Measurements from ENCODE around the gene PLXNC1.

PLXNC1 gene

GRCh38 chr12:94123127-94123526 is 25.2 kb upstream of the PLXNC1 start:
- Histone ChIP-seq H3K9me3 (no peaks in the 10 kb centered on the region), H3K4me3 (ENCODE audit: low read depth in 1 of 2, low read length in 1 of 2) (peak overlapping the region; percentile 4 to 50), H3K27me3 (no peaks in the 10 kb centered on the region), H3K4me1 (ENCODE audit: control insufficient read depth in 1 of 2, insufficient read depth in 1 of 2, low read depth in 1 of 2, low read length in 1 of 2) (peaks cover 66 to 69% of the 10 kb centered on the region in 2 experiments), H3K27ac (peak overlapping the region; percentile 91), H3K36me3 (no peaks in the 10 kb centered on the region)
- no peak for TF ChIP-seq CTCF (IDR thresholded peaks at IDR 0.05)

- H3K9me3 ChIP-seq = no peaks in the 10 kb centered on the region
- TF ChIP-seq CTCF (IDR thresholded peaks at IDR 0.05) = no peak
- H3K4me3 ChIP-seq (ENCODE audit: low read depth in 1 of 2, low read length in 1 of 2) = peak overlapping the region; percentile 22 to 50
- H3K36me3 ChIP-seq = no peaks in the 10 kb centered on the region
- H3K4me1 ChIP-seq (ENCODE audit: control insufficient read depth in 1 of 2, insufficient read depth in 1 of 2, low read depth in 1 of 2, low read length in 1 of 2) = peaks cover 80 to 82% of the 10 kb centered on the region in 2 experiments
- peak overlapping the region; percentile 91 for H3K27ac ChIP-seq
- H3K27me3 ChIP-seq = no peaks in the 10 kb centered on the region
These were observed 22.3 kb upstream of the PLXNC1 start for GRCh38 chr12:94126067-94126466.

- no peaks in the 10 kb centered on the region for H3K9me3 ChIP-seq
- H3K27ac ChIP-seq = peak overlapping the region; percentile 91
- H3K4me3 ChIP-seq (ENCODE audit: low read depth in 1 of 2, low read length in 1 of 2) = peak overlapping the region in 1 of 2 experiments; percentile 50
- no peaks in the 10 kb centered on the region for H3K36me3 ChIP-seq
- peaks cover 69 to 76% of the 10 kb centered on the region in 2 experiments for H3K4me1 ChIP-seq (ENCODE audit: control insufficient read depth in 1 of 2, insufficient read depth in 1 of 2, low read depth in 1 of 2, low read length in 1 of 2)
- TF ChIP-seq CTCF (IDR thresholded peaks at IDR 0.05) = no peak
- no peaks in the 10 kb centered on the region for H3K27me3 ChIP-seq
These were observed 20.9 kb upstream of the PLXNC1 start for GRCh38 chr12:94127239-94128131.

DNA sequence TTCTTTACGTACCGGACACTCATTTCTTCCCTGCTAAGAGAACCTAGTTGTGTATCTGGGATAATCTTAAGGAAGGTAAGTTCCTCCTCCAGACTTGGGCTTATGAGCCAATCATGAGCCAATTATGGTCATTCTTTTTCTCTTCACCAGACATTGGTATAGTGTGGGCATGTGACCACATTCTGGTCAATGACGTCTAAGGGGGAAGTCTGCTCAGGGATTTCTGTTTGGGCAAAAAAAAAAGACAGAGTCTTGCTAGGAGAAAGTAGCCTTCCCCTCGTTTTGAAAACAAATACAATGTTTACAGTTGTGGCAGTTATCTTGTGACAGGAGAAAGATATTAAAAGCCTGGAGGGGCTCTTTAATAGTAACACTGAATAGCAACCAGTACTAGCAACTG is 20.1 kb upstream of the PLXNC1 start:
- no peak overlapping the region for H3K4me3 ChIP-seq (ENCODE audit: low read depth in 1 of 2, low read length in 1 of 2)
- H3K36me3 ChIP-seq = no peaks in the 10 kb centered on the region
- peak overlapping the region; percentile 91 for H3K27ac ChIP-seq
- no peaks in the 10 kb centered on the region for H3K27me3 ChIP-seq
- peaks cover 61 to 68% of the 10 kb centered on the region in 2 experiments for H3K4me1 ChIP-seq (ENCODE audit: control insufficient read depth in 1 of 2, insufficient read depth in 1 of 2, low read depth in 1 of 2, low read length in 1 of 2)
- TF ChIP-seq CTCF (IDR thresholded peaks at IDR 0.05) = no peak
- no peaks in the 10 kb centered on the region for H3K9me3 ChIP-seq

- TF ChIP-seq CTCF (IDR thresholded peaks at IDR 0.05) = peak; percentile 63
- Histone ChIP-seq H3K27ac (no peak overlapping the region), H3K27me3 (no peaks in the 10 kb centered on the region), H3K36me3 (no peaks in the 10 kb centered on the region), H3K4me3 (ENCODE audit: low read depth in 1 of 2, low read length in 1 of 2) (no peak overlapping the region), H3K9me3 (no peaks in the 10 kb centered on the region), H3K4me1 (ENCODE audit: control insufficient read depth in 1 of 2, insufficient read depth in 1 of 2, low read depth in 1 of 2, low read length in 1 of 2) (peaks cover 11 to 20% of the 10 kb centered on the region in 2 experiments)
These were observed 14.2 kb upstream of the PLXNC1 start for GRCh38 chr12:94133964-94134795.

All from neutrophil (primary cell).